Measurements from ENCODE around the gene IKBKE. TPM values are rescaled to one million over a fixed set of nuclear protein-coding genes. Genes with fewer than 3 reads are reported as not detected.
A peak's percentile ranks its signal among the peaks of the same experiment; 100 is the strongest.

IKBKE gene
- total and polyA plus RNA-seq, 9 donors, result 0.86 to 3.9 (median 2.3) TPM

GRCh38 chr1:206429421-206429820 lies 40.9 kb upstream of the IKBKE start:
- Histone ChIP-seq H3K27ac (no peak overlapping the region), H3K36me3 (no peaks in the 10 kb centered on the region), H3K27me3 (no peaks in the 10 kb centered on the region), H3K4me3 (no peak overlapping the region), H3K9me3 (no peaks in the 10 kb centered on the region), H3K4me1 (ENCODE audit: insufficient read depth) (peaks cover 13% of the 10 kb centered on the region)
- no peak for DNase-seq
- WGBS, 3 donors, result 26 to 49% (median 31%) methylated on average over 4 of the region's 4 CpGs
- intact Hi-C loops (cut with DNase I), result no loop called here
- no peak for TF ChIP-seq EP300 (IDR thresholded peaks at IDR 0.05)
- TF ChIP-seq CTCF (IDR thresholded peaks at IDR 0.05), result no peak
- TF ChIP-seq POLR2A (IDR thresholded peaks at IDR 0.05), result no peak

GRCh38 chr1:206430031-206430983 lies 40.0 kb upstream of the IKBKE start:
- H3K27me3 ChIP-seq, result no peaks in the 10 kb centered on the region
- 13 to 25% (median 17%) methylated on average over 9 of the region's 9 CpGs for WGBS, 3 donors
- intact Hi-C loops (cut with DNase I), result no loop called here
- peaks cover 13% of the 10 kb centered on the region for H3K4me1 ChIP-seq (ENCODE audit: insufficient read depth)
- no peaks in the 10 kb centered on the region for H3K9me3 ChIP-seq
- DNase-seq, result peak in 4 of 5 donors; percentile 25 to 59 (median 40)
- no peak overlapping the region for H3K4me3 ChIP-seq
- TF ChIP-seq EP300 (IDR thresholded peaks at IDR 0.05) (no peak), CTCF (IDR thresholded peaks at IDR 0.05) (peak in 1 of 3 donors; percentile 21)
- no peak overlapping the region for H3K27ac ChIP-seq
- H3K36me3 ChIP-seq, result no peaks in the 10 kb centered on the region

- H3K36me3 ChIP-seq, result no peaks in the 10 kb centered on the region
- H3K27me3 ChIP-seq, result no peaks in the 10 kb centered on the region
- no peak for DNase-seq
- TF ChIP-seq POLR2A (IDR thresholded peaks at IDR 0.05), result no peak
- TF ChIP-seq EP300 (IDR thresholded peaks at IDR 0.05), result no peak
- TF ChIP-seq CTCF (IDR thresholded peaks at IDR 0.05), result no peak
- peaks cover 3% of the 10 kb centered on the region for H3K4me1 ChIP-seq (ENCODE audit: insufficient read depth)
- no peak overlapping the region for H3K27ac ChIP-seq
- intact Hi-C loops (cut with DNase I), result no loop called here
- H3K9me3 ChIP-seq, result no peaks in the 10 kb centered on the region
- 89 to 100% (median 94%) methylated on average over 1 of the region's 1 CpG for WGBS, 3 donors
- H3K4me3 ChIP-seq, result no peak overlapping the region
Observed at GRCh38 chr1:206435445-206435844, 34.8 kb upstream of the IKBKE start.

- intact Hi-C loops (cut with DNase I), result no loop called here
- H3K4me1 ChIP-seq (ENCODE audit: insufficient read depth), result no peaks in the 10 kb centered on the region
- DNase-seq, result no peak
- TF ChIP-seq POLR2A (IDR thresholded peaks at IDR 0.05), result no peak
- no peak for TF ChIP-seq EP300 (IDR thresholded peaks at IDR 0.05)
- TF ChIP-seq CTCF (IDR thresholded peaks at IDR 0.05), result no peak
- no peak overlapping the region for H3K27ac ChIP-seq
- H3K9me3 ChIP-seq, result no peaks in the 10 kb centered on the region
- H3K36me3 ChIP-seq, result no peaks in the 10 kb centered on the region
- no peaks in the 10 kb centered on the region for H3K27me3 ChIP-seq
- no peak overlapping the region for H3K4me3 ChIP-seq
Observed at GRCh38 chr1:206438554-206438953, 31.7 kb upstream of the IKBKE start.
